Osteoblast (primary cell): ENCODE data around the gene TTR. TPM values are rescaled to one million over a fixed set of nuclear protein-coding genes. Genes with fewer than 3 reads are reported as not detected.

Experiments
- DNase-seq: peaks from one replicate; pipeline ENCODE4 v3.0.0; 2011; ENCODE audit warnings: low spot score, mixed read lengths; ENCODE audit not compliant: insufficient read length; ENCODE audit errors: missing footprints
- H2AFZ ChIP-seq: 2 replicates; pipeline ENCODE4 v1.6.0; 2011; ENCODE audit warnings: mild to moderate bottlenecking, low read length
- H3K27ac ChIP-seq: 2 replicates; pipeline ENCODE4 v1.5.1; 2011; ENCODE audit warnings: mild to moderate bottlenecking, low read depth, low read length, moderate library complexity
- H3K27me3 ChIP-seq: 2 replicates; pipeline ENCODE4 v1.6.0; 2012; ENCODE audit warnings: mild to moderate bottlenecking, control low read depth, inconsistent platforms, low read length, moderate library complexity; ENCODE audit not compliant: insufficient read depth
- H3K36me3 ChIP-seq: 2 replicates; pipeline ENCODE4 v1.5.1; 2011; ENCODE audit warnings: mild to moderate bottlenecking, low read length, control low read depth, moderate library complexity; ENCODE audit not compliant: insufficient read depth
- H3K4me1 ChIP-seq: 2 replicates; pipeline ENCODE4 v1.5.1; 2011; ENCODE audit warnings: mild to moderate bottlenecking, low read length, control low read depth, moderate library complexity; ENCODE audit not compliant: insufficient read depth
- H3K4me2 ChIP-seq: 2 replicates; pipeline ENCODE4 v1.6.0; 2011; ENCODE audit warnings: mild to moderate bottlenecking, low read length; ENCODE audit not compliant: insufficient read depth
- H3K4me3 ChIP-seq: fragments of 200-600 bp; sonication (generic); 3 replicates; pipeline ENCODE4 v1.5.1; 2012; ENCODE audit warnings: mild to moderate bottlenecking, low read length, inconsistent platforms; ENCODE audit not compliant: insufficient read depth
- H3K79me2 ChIP-seq: 2 replicates; pipeline ENCODE4 v1.6.0; 2012; ENCODE audit warnings: mild to moderate bottlenecking, low read length, control low read depth, inconsistent platforms; ENCODE audit not compliant: insufficient read depth
- H3K9me3 ChIP-seq: 2 replicates; pipeline ENCODE4 v1.5.1; 2011; ENCODE audit warnings: low read depth, low read length, control low read depth
- H4K20me1 ChIP-seq: 2 replicates; pipeline ENCODE4 v1.6.0; 2012; ENCODE audit warnings: mild to moderate bottlenecking, low read length, control low read depth; ENCODE audit not compliant: insufficient read depth
- total RNA-seq: library from RNA; depleted of rRNA; stranded (reverse); fragments of >200 nt; gene quantifications from 2 replicates; pipeline ENCODE4 v1.2.3, GENCODE V29; 2012
- TF ChIP-seq, protein P1 (sequence below): IDR thresholded peaks from 2 replicates; pipeline ENCODE4 v1.5.1; 2011; ENCODE audit warnings: mild to moderate bottlenecking, low read depth, low read length, moderate library complexity; ENCODE audit errors: extremely low read depth

TTR gene
- total RNA-seq, 1 donor = not detected

DNA sequence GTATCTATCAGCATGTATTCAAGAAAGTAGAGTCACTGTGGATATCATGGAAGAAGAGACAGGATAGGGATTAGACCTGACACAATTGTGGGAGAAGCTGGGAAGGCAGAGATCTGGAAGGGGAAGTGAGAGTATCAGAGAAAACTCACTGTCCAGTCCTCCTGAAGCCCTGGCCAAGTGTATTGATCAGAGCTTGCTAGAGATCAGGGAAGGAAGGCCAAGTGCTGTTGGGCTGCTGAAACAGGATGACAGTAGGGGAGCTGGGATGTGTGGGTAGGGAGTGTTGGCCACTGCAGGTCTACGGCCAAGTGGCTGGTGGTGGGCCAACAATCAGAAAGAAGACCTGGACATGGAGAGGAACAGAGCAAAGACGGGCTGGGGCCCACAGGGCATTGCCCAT is 26.3 kb upstream of the TTR start:
- no peak for DNase-seq
- no peak overlapping the region for H3K4me2 ChIP-seq
- TF ChIP-seq, protein P1, sequence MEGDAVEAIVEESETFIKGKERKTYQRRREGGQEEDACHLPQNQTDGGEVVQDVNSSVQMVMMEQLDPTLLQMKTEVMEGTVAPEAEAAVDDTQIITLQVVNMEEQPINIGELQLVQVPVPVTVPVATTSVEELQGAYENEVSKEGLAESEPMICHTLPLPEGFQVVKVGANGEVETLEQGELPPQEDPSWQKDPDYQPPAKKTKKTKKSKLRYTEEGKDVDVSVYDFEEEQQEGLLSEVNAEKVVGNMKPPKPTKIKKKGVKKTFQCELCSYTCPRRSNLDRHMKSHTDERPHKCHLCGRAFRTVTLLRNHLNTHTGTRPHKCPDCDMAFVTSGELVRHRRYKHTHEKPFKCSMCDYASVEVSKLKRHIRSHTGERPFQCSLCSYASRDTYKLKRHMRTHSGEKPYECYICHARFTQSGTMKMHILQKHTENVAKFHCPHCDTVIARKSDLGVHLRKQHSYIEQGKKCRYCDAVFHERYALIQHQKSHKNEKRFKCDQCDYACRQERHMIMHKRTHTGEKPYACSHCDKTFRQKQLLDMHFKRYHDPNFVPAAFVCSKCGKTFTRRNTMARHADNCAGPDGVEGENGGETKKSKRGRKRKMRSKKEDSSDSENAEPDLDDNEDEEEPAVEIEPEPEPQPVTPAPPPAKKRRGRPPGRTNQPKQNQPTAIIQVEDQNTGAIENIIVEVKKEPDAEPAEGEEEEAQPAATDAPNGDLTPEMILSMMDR = no peak
- no peak overlapping the region for H3K4me3 ChIP-seq
- H3K27me3 ChIP-seq = no peaks in the 10 kb centered on the region
- H3K79me2 ChIP-seq = no peaks in the 10 kb centered on the region
- H3K27ac ChIP-seq = no peak overlapping the region
- no peaks in the 10 kb centered on the region for H3K9me3 ChIP-seq
- no peaks in the 10 kb centered on the region for H3K36me3 ChIP-seq
- no peaks in the 10 kb centered on the region for H3K4me1 ChIP-seq
- H2AFZ ChIP-seq = no peak overlapping the region
- no peaks in the 10 kb centered on the region for H4K20me1 ChIP-seq

DNA sequence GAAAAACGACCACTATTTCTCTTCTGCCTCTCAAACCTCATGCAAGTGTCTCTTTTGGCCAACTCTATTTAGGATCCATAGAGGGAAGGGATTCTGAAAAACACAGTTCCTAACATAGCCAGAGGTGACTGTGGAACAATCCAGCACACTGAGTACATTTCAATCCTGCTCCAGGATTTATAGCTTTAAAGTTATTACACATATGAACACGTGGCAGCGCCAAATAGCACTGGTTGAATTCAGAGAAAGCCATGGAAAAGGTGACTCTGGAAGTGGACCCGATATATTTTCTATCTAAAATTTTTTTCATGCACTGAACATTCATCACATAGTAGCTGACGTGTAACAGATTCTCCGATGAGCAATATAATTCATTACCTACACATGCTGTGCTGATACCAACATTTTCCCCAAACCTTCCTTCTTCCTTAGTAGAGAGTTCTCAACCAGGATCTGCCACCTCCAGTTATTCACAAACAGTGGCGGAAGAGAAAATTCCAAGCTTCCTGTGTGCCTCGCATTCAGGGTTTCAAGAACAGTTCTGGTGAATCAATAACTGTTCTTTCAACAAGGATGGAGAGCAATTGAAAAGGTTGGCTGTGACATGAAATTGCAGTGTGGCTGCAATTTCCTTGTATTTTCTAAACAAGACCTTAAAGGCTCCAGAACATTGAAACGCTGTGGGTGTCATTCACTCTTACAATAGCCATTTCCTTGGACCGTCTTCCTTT is 25.7 kb upstream of the TTR start:
- TF ChIP-seq, protein P1 = no peak
- Histone ChIP-seq H3K4me2 (no peak overlapping the region), H3K27ac (no peak overlapping the region), H3K9me3 (no peaks in the 10 kb centered on the region), H3K79me2 (no peaks in the 10 kb centered on the region), H3K4me1 (no peaks in the 10 kb centered on the region), H3K36me3 (no peaks in the 10 kb centered on the region), H4K20me1 (no peaks in the 10 kb centered on the region), H3K4me3 (no peak overlapping the region), H3K27me3 (no peaks in the 10 kb centered on the region), H2AFZ (no peak overlapping the region)
- no peak for DNase-seq

DNA sequence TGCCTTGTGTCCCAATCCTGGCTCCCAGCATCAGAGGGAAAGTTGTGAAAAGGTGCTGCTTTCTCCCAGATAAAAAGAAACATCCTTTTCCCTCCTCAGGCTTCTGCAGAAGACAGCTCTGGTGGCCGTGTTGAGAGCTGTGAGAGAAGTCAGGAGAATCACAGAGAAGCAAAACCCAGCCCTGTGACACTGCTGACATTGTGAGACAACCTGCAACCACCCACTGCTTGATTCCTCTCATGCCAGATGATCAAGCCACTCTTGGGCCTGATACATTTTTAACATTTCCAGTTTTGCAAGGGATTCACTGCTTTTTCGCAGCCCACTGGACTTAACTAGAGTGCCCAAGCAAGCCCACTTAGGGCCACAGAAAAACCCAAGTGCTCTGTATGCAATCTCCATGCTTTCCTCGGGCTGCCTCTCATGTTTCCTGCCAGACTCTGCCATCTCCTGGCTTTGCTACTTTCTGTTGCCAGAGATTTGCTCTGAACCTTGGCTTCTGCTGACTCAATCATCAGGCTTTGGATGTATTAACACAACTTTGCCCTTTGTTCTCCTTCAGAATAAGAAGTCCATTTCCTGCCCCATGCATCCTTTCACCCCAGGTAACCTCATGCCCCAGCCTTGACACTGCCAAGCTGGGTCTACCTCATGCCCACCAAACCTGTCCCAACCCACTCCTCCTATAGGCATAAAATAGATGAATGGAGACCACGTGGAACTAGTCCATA is 24.9 kb upstream of the TTR start:
- H3K79me2 ChIP-seq = no peaks in the 10 kb centered on the region
- no peaks in the 10 kb centered on the region for H3K36me3 ChIP-seq
- no peaks in the 10 kb centered on the region for H3K9me3 ChIP-seq
- H3K4me1 ChIP-seq = no peaks in the 10 kb centered on the region
- no peak overlapping the region for H3K27ac ChIP-seq
- DNase-seq = peak; percentile 19
- H2AFZ ChIP-seq = no peak overlapping the region
- H4K20me1 ChIP-seq = no peaks in the 10 kb centered on the region
- no peaks in the 10 kb centered on the region for H3K27me3 ChIP-seq
- TF ChIP-seq, protein P1 = no peak
- H3K4me2 ChIP-seq = no peak overlapping the region
- H3K4me3 ChIP-seq = no peak overlapping the region

DNA sequence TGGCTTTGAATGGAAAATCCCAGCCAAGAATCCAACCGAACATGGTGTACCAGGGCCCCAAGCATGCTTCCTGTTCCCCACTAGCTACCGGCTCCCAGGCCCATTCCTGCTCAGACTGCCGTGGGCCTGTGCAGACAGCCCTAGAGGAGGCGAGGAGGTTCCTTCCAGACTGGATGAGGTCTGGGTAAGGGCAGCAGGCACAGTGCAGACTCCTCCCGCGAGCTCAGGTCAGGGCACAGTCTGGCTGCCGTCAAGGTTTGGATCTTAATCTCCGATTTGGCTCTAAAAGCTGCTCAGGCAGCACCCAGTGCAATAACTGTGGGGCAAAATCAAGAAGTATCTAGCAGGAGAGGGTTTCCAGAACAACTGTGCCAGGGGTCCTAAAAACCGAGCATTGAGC is 19.3 kb upstream of the TTR start:
- no peaks in the 10 kb centered on the region for H3K27me3 ChIP-seq

More for the DNA sequence above, 19.3 kb upstream of the TTR start:
- no peaks in the 10 kb centered on the region for H3K36me3 ChIP-seq
- no peaks in the 10 kb centered on the region for H4K20me1 ChIP-seq
- no peak overlapping the region for H2AFZ ChIP-seq
- DNase-seq = peak; percentile 22
- H3K4me3 ChIP-seq = no peak overlapping the region
- no peaks in the 10 kb centered on the region for H3K79me2 ChIP-seq
- no peaks in the 10 kb centered on the region for H3K4me1 ChIP-seq
- TF ChIP-seq, protein P1 = no peak
- no peak overlapping the region for H3K27ac ChIP-seq
- no peak overlapping the region for H3K4me2 ChIP-seq
- H3K9me3 ChIP-seq = no peaks in the 10 kb centered on the region
